Jurkat, Clone E6-1 (cell line): Measurements from ENCODE around the gene RASD2.

ENCODE experiments used
- DNase-seq: peaks from one replicate; pipeline ENCODE4 v3.0.0-alpha.2; 2011; ENCODE audit warnings: low read depth, low spot score
- H3K4me3 ChIP-seq: 2 replicates; pipeline ENCODE4 v1.5.1; 2011; ENCODE audit warnings: mild to moderate bottlenecking, low read length, control low read depth, moderate library complexity

RASD2 gene

GRCh38 chr22:35575116-35575748 is 34.6 kb downstream of the RASD2 start:
- H3K4me3 ChIP-seq, result no peak overlapping the region; the same call in 1 of the 2 replicates
- DNase-seq, result peak; percentile 77

GRCh38 chr22:35576671-35577070 is 36.0 kb downstream of the RASD2 start:
- DNase-seq, result no peak
- H3K4me3 ChIP-seq, result no peak overlapping the region

- no peak overlapping the region for H3K4me3 ChIP-seq
- no peak for DNase-seq
Measured at GRCh38 chr22:35577799-35578659, 37.4 kb downstream of the RASD2 start.

GRCh38 chr22:35578836-35579575 is 38.4 kb downstream of the RASD2 start:
- H3K4me3 ChIP-seq, result no peak overlapping the region
- no peak for DNase-seq

GRCh38 chr22:35580351-35581022 is 39.9 kb downstream of the RASD2 start:
- H3K4me3 ChIP-seq, result no peak overlapping the region
- DNase-seq, result no peak

- DNase-seq, result no peak
Measured at GRCh38 chr22:35581023-35581413, 40.4 kb downstream of the RASD2 start.

GRCh38 chr22:35582218-35582860 is 41.7 kb downstream of the RASD2 start:
- no peak for DNase-seq
- H3K4me3 ChIP-seq, result no peak overlapping the region

More at GRCh38 chr22:35581023-35581413, 40.4 kb downstream of the RASD2 start:
- no peak overlapping the region for H3K4me3 ChIP-seq

GRCh38 chr22:35582861-35583670 is 42.4 kb downstream of the RASD2 start:
- peak; percentile 52 for DNase-seq
- no peak overlapping the region for H3K4me3 ChIP-seq

- no peak for DNase-seq
- H3K4me3 ChIP-seq, result no peak overlapping the region
Measured at GRCh38 chr22:35586771-35587170, 46.1 kb downstream of the RASD2 start.

GRCh38 chr22:35587447-35587870 is 46.8 kb downstream of the RASD2 start:
- DNase-seq, result no peak
- H3K4me3 ChIP-seq, result no peak overlapping the region

GRCh38 chr22:35587896-35588295 is 47.3 kb downstream of the RASD2 start:
- no peak overlapping the region for H3K4me3 ChIP-seq
- DNase-seq, result no peak

GRCh38 chr22:35589071-35589755 is 48.6 kb downstream of the RASD2 start:
- no peak overlapping the region for H3K4me3 ChIP-seq
- no peak for DNase-seq

- no peak for DNase-seq
- H3K4me3 ChIP-seq, result no peak overlapping the region
Measured at GRCh38 chr22:35589756-35590093, 49.1 kb downstream of the RASD2 start.

GRCh38 chr22:35590634-35591295 is 50.1 kb downstream of the RASD2 start:
- DNase-seq, result no peak
- no peak overlapping the region for H3K4me3 ChIP-seq

- H3K4me3 ChIP-seq, result no peak overlapping the region
- no peak for DNase-seq
Measured at GRCh38 chr22:35591714-35592417, 51.2 kb downstream of the RASD2 start.

GRCh38 chr22:35592418-35592967 is 51.9 kb downstream of the RASD2 start:
- DNase-seq, result no peak
- no peak overlapping the region for H3K4me3 ChIP-seq
